ENCODE data around the gene PPM1F.

The PPM1F gene

DNA sequence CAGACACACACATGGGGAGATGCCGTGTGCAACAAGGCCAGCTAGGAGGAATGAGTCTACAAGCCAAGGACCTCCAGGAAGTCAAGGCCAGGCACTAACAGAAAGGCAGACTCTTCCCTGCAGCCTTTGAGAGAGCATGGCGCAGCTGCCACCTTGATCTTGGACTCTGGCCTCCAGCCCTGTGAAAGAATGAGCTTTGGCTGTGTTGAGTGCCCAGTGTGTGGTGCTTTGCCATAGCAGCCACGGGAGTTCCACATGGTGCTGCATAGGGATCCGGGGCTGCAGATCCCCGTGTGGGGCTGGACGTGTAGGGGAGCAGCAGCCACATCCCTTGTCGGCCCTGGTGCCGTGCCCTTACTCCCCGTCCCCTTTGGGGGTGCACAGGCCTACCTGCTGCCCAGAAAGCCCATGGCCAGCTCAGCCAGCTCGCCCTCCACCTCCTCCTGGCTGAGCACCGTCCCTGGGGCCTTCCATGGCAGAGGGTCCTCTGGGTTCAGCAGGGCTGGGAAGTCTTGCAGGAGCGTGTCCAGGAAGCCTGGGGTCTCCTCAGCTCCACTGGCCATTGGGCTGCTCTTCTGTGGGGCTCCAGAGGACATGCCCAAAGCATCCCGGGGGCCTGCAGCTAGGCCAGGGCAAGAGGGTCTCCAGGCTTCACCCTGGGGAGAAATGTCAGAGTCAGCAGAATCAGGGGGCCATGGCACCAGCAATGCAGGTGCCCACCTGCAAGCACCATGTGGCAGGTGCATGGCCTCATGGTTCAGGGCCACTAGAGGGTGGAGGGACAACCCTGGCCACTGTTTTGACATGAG lies 7.0 kb downstream of the PPM1F start:
- Histone ChIP-seq H3K79me2 (ENCODE audit: low read length) (no peaks in the 10 kb centered on the region), H3K36me3 (replicated peaks; ENCODE audit: low read depth, low read length) (no peaks in the 10 kb centered on the region), H3K27me3 (ENCODE audit: low read depth, low read length) (no peaks in the 10 kb centered on the region), H2AFZ (ENCODE audit: low read depth, low read length) (no peak overlapping the region), H4K20me1 (ENCODE audit: insufficient read depth, low read length) (0 out of 2 replicates have a peak, but pooled peaks cover 3% of the 10 kb centered on the region), H3K9me3 (ENCODE audit: insufficient read depth, low read length) (no peaks in the 10 kb centered on the region), H3K4me1 (ENCODE audit: low read length) (no peaks in the 10 kb centered on the region), H3K4me3 (ENCODE audit: low read length) (no peak overlapping the region), H3K27ac (ENCODE audit: low read length) (no peak overlapping the region), H3K9ac (ENCODE audit: low read length) (no peak overlapping the region), H3K4me2 (ENCODE audit: low read length) (no peak overlapping the region)
- TF ChIP-seq, protein P1, sequence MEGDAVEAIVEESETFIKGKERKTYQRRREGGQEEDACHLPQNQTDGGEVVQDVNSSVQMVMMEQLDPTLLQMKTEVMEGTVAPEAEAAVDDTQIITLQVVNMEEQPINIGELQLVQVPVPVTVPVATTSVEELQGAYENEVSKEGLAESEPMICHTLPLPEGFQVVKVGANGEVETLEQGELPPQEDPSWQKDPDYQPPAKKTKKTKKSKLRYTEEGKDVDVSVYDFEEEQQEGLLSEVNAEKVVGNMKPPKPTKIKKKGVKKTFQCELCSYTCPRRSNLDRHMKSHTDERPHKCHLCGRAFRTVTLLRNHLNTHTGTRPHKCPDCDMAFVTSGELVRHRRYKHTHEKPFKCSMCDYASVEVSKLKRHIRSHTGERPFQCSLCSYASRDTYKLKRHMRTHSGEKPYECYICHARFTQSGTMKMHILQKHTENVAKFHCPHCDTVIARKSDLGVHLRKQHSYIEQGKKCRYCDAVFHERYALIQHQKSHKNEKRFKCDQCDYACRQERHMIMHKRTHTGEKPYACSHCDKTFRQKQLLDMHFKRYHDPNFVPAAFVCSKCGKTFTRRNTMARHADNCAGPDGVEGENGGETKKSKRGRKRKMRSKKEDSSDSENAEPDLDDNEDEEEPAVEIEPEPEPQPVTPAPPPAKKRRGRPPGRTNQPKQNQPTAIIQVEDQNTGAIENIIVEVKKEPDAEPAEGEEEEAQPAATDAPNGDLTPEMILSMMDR (IDR thresholded peaks at IDR 0.05; ENCODE audit: low read depth, low read length), result no peak
- no peak for TF ChIP-seq EZH2phosphoT487 (IDR thresholded peaks at IDR 0.05; ENCODE audit: low read depth)

- no peaks in the 10 kb centered on the region for H3K4me1 ChIP-seq (ENCODE audit: low read length)
- 0 out of 2 replicates have a peak, but pooled peaks cover 3% of the 10 kb centered on the region for H4K20me1 ChIP-seq (ENCODE audit: insufficient read depth, low read length)
- no peak overlapping the region for H3K4me3 ChIP-seq (ENCODE audit: low read length)
- no peak overlapping the region for H3K9ac ChIP-seq (ENCODE audit: low read length)
- no peak overlapping the region for H3K27ac ChIP-seq (ENCODE audit: low read length)
- no peak overlapping the region for H2AFZ ChIP-seq (ENCODE audit: low read depth, low read length)
- H3K79me2 ChIP-seq (ENCODE audit: low read length), result no peaks in the 10 kb centered on the region
- no peaks in the 10 kb centered on the region for H3K9me3 ChIP-seq (ENCODE audit: insufficient read depth, low read length)
- no peaks in the 10 kb centered on the region for H3K36me3 ChIP-seq (replicated peaks; ENCODE audit: low read depth, low read length)
- no peak overlapping the region for H3K4me2 ChIP-seq (ENCODE audit: low read length)
- no peaks in the 10 kb centered on the region for H3K27me3 ChIP-seq (ENCODE audit: low read depth, low read length)
- TF ChIP-seq, protein P1 (IDR thresholded peaks at IDR 0.05; ENCODE audit: low read depth, low read length), result no peak
- no peak for TF ChIP-seq EZH2phosphoT487 (IDR thresholded peaks at IDR 0.05; ENCODE audit: low read depth)
Observed at GRCh38 chr22:21944871-21945270, 7.8 kb downstream of the PPM1F start.

- Histone ChIP-seq H3K4me3 (ENCODE audit: low read length) (no peak overlapping the region), H4K20me1 (ENCODE audit: insufficient read depth, low read length) (0 out of 2 replicates have a peak, but pooled peaks cover 3% of the 10 kb centered on the region), H2AFZ (ENCODE audit: low read depth, low read length) (no peak overlapping the region), H3K36me3 (replicated peaks; ENCODE audit: low read depth, low read length) (no peaks in the 10 kb centered on the region), H3K27ac (ENCODE audit: low read length) (no peak overlapping the region), H3K4me2 (ENCODE audit: low read length) (no peak overlapping the region), H3K9ac (ENCODE audit: low read length) (no peak overlapping the region), H3K27me3 (ENCODE audit: low read depth, low read length) (no peaks in the 10 kb centered on the region), H3K79me2 (ENCODE audit: low read length) (no peaks in the 10 kb centered on the region), H3K4me1 (ENCODE audit: low read length) (no peaks in the 10 kb centered on the region), H3K9me3 (ENCODE audit: insufficient read depth, low read length) (no peaks in the 10 kb centered on the region)
- TF ChIP-seq, protein P1 (IDR thresholded peaks at IDR 0.05; ENCODE audit: low read depth, low read length), result no peak
- no peak for TF ChIP-seq EZH2phosphoT487 (IDR thresholded peaks at IDR 0.05; ENCODE audit: low read depth)
Observed at GRCh38 chr22:21943571-21944448, 8.8 kb downstream of the PPM1F start.

Data from OCI-LY3 (cell line).